GM12878 (cell line): ENCODE results near the gene TMBIM6. TPM values are rescaled to one million over a fixed set of nuclear protein-coding genes. Genes with fewer than 3 reads are reported as not detected.

ENCODE experiments used
- ATAC-seq: fragments of 200-7000 bp; cut with Tn5 transposase; 3 replicates; pipeline ENCODE4 v1.9.1; 2020; ENCODE audit warnings: mild to moderate bottlenecking, moderate library complexity
- BruUV-seq: library from RNA; stranded (reverse); fragments of 400-500 nt; replicated peaks from 2 replicates; lab custom pipeline; 2021; lab: Mats Ljungman, UMichigan
- CTCF ChIA-PET: fragments of 300-600 bp; sonication (Branson Sonifier 250); formaldehyde crosslinking; extraction: SDS; loops from one replicate; lab custom pipeline; 2021; ENCODE audit warnings: inconsistent platforms; lab: Yijun Ruan, JAX
- POLR2A ChIA-PET: fragments of 350-600 bp; formaldehyde crosslinking; extraction: SDS; loops from one replicate; lab custom pipeline; 2021; ENCODE audit warnings: inconsistent platforms; lab: Charles Lee
- RAD21 ChIA-PET: fragments of 300-600 bp; sonication (Branson Sonifier 250); formaldehyde crosslinking; loops from one replicate; lab custom pipeline; 2023; ENCODE audit warnings: antibody characterized with exemption; ENCODE audit not compliant: unreplicated experiment; lab: Charles Lee
- SMC1A ChIA-PET: fragments of 300-600 bp; sonication (Branson Sonifier 250); formaldehyde crosslinking; loops from one replicate; lab custom pipeline; 2023; ENCODE audit not compliant: unreplicated experiment, uncharacterized antibody; lab: Charles Lee
- DNase-seq: peaks from one replicate; pipeline ENCODE4 v3.0.0-alpha.2; 2011; ENCODE audit warnings: low read depth, low spot score
- FAIRE-seq: peaks from 3 replicates; lab custom pipeline; 2011; peaks lifted over from hg19 to GRCh38; lab: Jason Lieb, UNC
- H2AFZ ChIP-seq: 2 replicates; pipeline ENCODE4 v1.6.0; 2011; ENCODE audit warnings: low read depth, low read length, control low read depth; ENCODE audit not compliant: control insufficient read depth
- H3K27ac ChIP-seq: 2 replicates; pipeline ENCODE4 v1.5.1; 2011; ENCODE audit warnings: control low read depth; ENCODE audit not compliant: control insufficient read depth, insufficient read depth
- H3K27me3 ChIP-seq, 2 experiments: replicated peaks in 1 of 2; 2 replicates each; pipeline versions ENCODE4 v1.6.0 to v1.6.1; 2011; ENCODE audit warnings: low read length in 1 of 2; ENCODE audit not compliant: control insufficient read depth in 2 of 2, insufficient read depth in 2 of 2
- H3K36me3 ChIP-seq, 2 experiments: 2 replicates each; pipeline ENCODE4 v1.5.1; 2011; ENCODE audit warnings: low read length in 1 of 2; ENCODE audit not compliant: control insufficient read depth in 2 of 2, insufficient read depth in 2 of 2
- H3K4me1 ChIP-seq: 2 replicates; pipeline ENCODE4 v1.6.1; 2011; ENCODE audit warnings: mild to moderate bottlenecking, low read length, moderate library complexity, mixed read lengths; ENCODE audit not compliant: control insufficient read depth, insufficient read depth
- H3K4me2 ChIP-seq: 2 replicates; pipeline ENCODE4 v1.6.0; 2011; ENCODE audit warnings: control low read depth; ENCODE audit not compliant: control insufficient read depth, insufficient read depth
- H3K4me3 ChIP-seq: fragments of 200-600 bp; sonication (generic); 2 replicates; pipeline ENCODE4 v1.5.1; 2016
- H3K79me2 ChIP-seq: 2 replicates; pipeline ENCODE4 v1.6.0; 2011; ENCODE audit warnings: low read length; ENCODE audit not compliant: control insufficient read depth, insufficient read depth
- H3K9ac ChIP-seq: 2 replicates; pipeline ENCODE4 v1.8.0; 2011; ENCODE audit warnings: low read length, control low read depth, mixed read lengths; ENCODE audit not compliant: control insufficient read depth, insufficient read depth
- H3K9me3 ChIP-seq: replicated peaks from 3 replicates; pipeline ENCODE4 v1.5.1; 2011; ENCODE audit warnings: mild to moderate bottlenecking, low read length; ENCODE audit not compliant: control insufficient read depth, insufficient read depth
- H4K20me1 ChIP-seq: 2 replicates; pipeline ENCODE4 v1.6.0; 2011; ENCODE audit not compliant: control insufficient read depth, insufficient read depth
- BACH1 ChIP-seq: fragments of 450-650 bp; IDR thresholded peaks from 2 replicates; pipeline ENCODE4 v1.6.1; 2017; ENCODE audit warnings: mild to moderate bottlenecking, borderline replicate concordance
- DPF2 ChIP-seq: fragments of 450-650 bp; IDR thresholded peaks from 2 replicates; pipeline ENCODE4 v1.6.1; 2017; ENCODE audit warnings: mild to moderate bottlenecking
- ETV6 ChIP-seq, 2 experiments: fragments of 450-650 bp in 1 of 2; IDR thresholded peaks in 1 of 2; conservative IDR thresholded peaks in 1 of 2; 2 replicates each; pipeline ENCODE4 v1.6.1; 2014; ENCODE audit warnings: antibody characterized with exemption in 1 of 2, borderline replicate concordance in 1 of 2, low read depth in 1 of 2, mild to moderate bottlenecking in 1 of 2, moderate library complexity in 1 of 2
- JUNB ChIP-seq: IDR thresholded peaks from 2 replicates; pipeline ENCODE4 v1.6.1; 2016; ENCODE audit warnings: antibody characterized with exemption, mild to moderate bottlenecking
- NFIC ChIP-seq: IDR thresholded peaks from 2 replicates; pipeline ENCODE4 v1.6.1; 2012; ENCODE audit warnings: low read depth, mild to moderate bottlenecking, inconsistent platforms, low read length, moderate library complexity
- SPI1 ChIP-seq: IDR thresholded peaks from 2 replicates; pipeline ENCODE4 v1.6.1; 2011; ENCODE audit warnings: low read depth, mild to moderate bottlenecking, low read length, moderate library complexity, borderline replicate concordance; ENCODE audit not compliant: insufficient read depth
- TCF12 ChIP-seq: IDR thresholded peaks from 2 replicates; pipeline ENCODE4 v1.6.1; 2011; ENCODE audit warnings: low read depth, mild to moderate bottlenecking, low read length
- WGBS: methylation state at CpG from one replicate; pipeline ENCODE4 v1.1.6; 2016; ENCODE audit warnings: low lambda C conversion rate; ENCODE audit not compliant: insufficient replicate concordance, insufficient coverage; ENCODE audit errors: missing lambda C conversion rate; 5-methylcytosine and 5-hydroxymethylcytosine counted together
- in situ Hi-C: fragments of 300-500 bp; cut with MboI; formaldehyde crosslinking; loops from 9 replicates; pipeline ENCODE4 v1.14.3; 2018; ENCODE audit warnings: mixed read lengths
- intact Hi-C: fragments of 100-400 bp; cut with micrococcal nuclease; formaldehyde crosslinking; loops from one replicate; pipeline ENCODE4 v1.14.2; 2022; ENCODE audit not compliant: unreplicated experiment
- polyA plus RNA-seq, 11 experiments: library from polyadenylated mRNA; depleted of rRNA in 4 of 11; unstranded in 6 of 11; stranded (reverse) in 5 of 11; fragments of >200 nt; fragmentation: Nextera tagmentation in 4 of 11; fragmentation: Illumina TruSeq in 1 of 11; extraction: Ambion mirVana in 4 of 11; extraction: Trizol in 1 of 11; gene quantifications; 1 replicate in 1 of 11; 2 replicates in 10 of 11; pipeline versions ENCODE4 v1.2.1 to v1.2.3, GENCODE V29; 2011 to 2016; ENCODE audit warnings: inconsistent platforms in 2 of 11, missing spikeins in 2 of 11, low read depth in 1 of 11
- total RNA-seq, 4 experiments: library from RNA; depleted of rRNA in 3 of 4; stranded (reverse); fragments of >200 nt in 3 of 4; fragmentation: Illumina TruSeq in 1 of 4; extraction: Trizol in 1 of 4; gene quantifications; 2 replicates each; pipeline versions ENCODE4 v1.2.1 to v1.2.3, GENCODE V29; 2013 to 2021
- TF ChIP-seq, protein P1 (sequence below): IDR thresholded peaks from 2 replicates; pipeline ENCODE4 v1.6.1; 2012; ENCODE audit warnings: mild to moderate bottlenecking, low read depth, low read length
- TF ChIP-seq, protein P2 (sequence below): fragments of 450-650 bp; formaldehyde crosslinking; IDR thresholded peaks from 2 replicates; pipeline ENCODE4 v1.4.0; 2022; ENCODE audit warnings: mild to moderate bottlenecking, moderate library complexity
- TF ChIP-seq, protein P3 (sequence below): fragments of 450-650 bp; IDR thresholded peaks from 2 replicates; pipeline ENCODE4 v1.6.1; 2017; ENCODE audit warnings: mild to moderate bottlenecking, moderate library complexity

Gene TMBIM6
- total and polyA plus RNA-seq, 10 of the 15 experiments (the other 5 are each of a cell fraction or from before 2014, with no cell fraction given), result 224 to 1,192 (median 379) TPM

DNA sequence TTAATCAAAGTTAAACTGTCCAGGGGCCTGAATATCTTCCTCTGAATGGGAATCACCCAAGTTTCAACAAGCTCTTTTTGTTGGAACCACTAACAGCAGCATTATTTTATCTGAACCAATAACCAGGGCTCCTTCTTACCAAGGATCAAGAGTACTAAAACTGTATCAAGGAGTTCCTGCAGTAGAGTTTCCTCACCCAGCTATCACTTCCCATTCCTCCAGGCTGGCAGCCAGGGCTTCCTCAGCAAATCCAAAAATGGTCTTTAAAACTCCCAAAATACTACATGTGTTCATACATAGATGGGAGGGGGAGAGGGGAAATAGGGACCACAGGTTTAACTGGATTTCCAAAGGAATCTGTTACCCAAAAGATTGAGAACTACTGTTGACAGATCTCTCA lies 44.6 kb upstream of the TMBIM6 start (continued):
- TF ChIP-seq, protein P1, sequence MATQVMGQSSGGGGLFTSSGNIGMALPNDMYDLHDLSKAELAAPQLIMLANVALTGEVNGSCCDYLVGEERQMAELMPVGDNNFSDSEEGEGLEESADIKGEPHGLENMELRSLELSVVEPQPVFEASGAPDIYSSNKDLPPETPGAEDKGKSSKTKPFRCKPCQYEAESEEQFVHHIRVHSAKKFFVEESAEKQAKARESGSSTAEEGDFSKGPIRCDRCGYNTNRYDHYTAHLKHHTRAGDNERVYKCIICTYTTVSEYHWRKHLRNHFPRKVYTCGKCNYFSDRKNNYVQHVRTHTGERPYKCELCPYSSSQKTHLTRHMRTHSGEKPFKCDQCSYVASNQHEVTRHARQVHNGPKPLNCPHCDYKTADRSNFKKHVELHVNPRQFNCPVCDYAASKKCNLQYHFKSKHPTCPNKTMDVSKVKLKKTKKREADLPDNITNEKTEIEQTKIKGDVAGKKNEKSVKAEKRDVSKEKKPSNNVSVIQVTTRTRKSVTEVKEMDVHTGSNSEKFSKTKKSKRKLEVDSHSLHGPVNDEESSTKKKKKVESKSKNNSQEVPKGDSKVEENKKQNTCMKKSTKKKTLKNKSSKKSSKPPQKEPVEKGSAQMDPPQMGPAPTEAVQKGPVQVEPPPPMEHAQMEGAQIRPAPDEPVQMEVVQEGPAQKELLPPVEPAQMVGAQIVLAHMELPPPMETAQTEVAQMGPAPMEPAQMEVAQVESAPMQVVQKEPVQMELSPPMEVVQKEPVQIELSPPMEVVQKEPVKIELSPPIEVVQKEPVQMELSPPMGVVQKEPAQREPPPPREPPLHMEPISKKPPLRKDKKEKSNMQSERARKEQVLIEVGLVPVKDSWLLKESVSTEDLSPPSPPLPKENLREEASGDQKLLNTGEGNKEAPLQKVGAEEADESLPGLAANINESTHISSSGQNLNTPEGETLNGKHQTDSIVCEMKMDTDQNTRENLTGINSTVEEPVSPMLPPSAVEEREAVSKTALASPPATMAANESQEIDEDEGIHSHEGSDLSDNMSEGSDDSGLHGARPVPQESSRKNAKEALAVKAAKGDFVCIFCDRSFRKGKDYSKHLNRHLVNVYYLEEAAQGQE, result no peak

DNA sequence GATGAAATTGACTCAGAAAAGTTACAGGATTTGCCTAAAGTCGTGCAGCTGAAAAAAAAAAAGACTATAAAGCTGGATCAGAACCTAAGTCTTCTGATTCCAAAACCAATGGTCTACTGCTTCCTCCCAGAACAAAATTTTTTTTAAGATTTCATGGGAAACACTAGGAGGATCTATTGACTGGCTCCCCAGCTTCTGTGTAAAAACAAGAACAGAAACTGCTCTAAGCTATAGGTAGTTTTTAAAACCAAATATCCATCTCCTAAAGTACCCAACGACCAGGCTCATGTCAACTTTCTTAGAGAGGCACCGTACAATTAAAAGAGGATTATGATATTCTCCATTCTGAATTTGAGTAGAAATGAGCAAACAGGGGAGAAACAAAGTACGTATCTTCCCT lies 43.5 kb upstream of the TMBIM6 start:
- RAD21 ChIA-PET, result interaction anchor here (0.8 to 3.6 kb wide), 11 partner anchors 9 to 47 kb away, joined by 3 to 27 read pairs (median 5); partner anchors contain the start of genes FMNL3 and TMBIM6
- H3K27ac ChIP-seq, result peak overlapping the region; percentile 91
- TSS peak; percentile 5 for BruUV-seq
- peak overlapping the region; percentile 54 for H3K4me3 ChIP-seq
- H3K36me3 ChIP-seq, result no peaks in the 10 kb centered on the region
- DNase-seq (no peak), FAIRE-seq (no peak), ATAC-seq (peak; percentile 26)
- H4K20me1 ChIP-seq, result no peaks in the 10 kb centered on the region
- POLR2A ChIA-PET, result interaction anchor here (0.6 to 5.9 kb wide), 11 partner anchors 8 to 122 kb away, joined by 3 to 100 read pairs (median 4); no protein-coding TSS in a partner anchor
- CTCF ChIA-PET, result interaction anchor here (0.7 to 3.7 kb wide), 14 partner anchors 8 to 339 kb away, joined by 3 to 30 read pairs (median 5); partner anchors contain the start of gene FMNL3
- H3K27me3 ChIP-seq, result no peaks in the 10 kb centered on the region
- 25% methylated on average over 4 of the region's 4 CpGs for WGBS
- peaks cover 43% of the 10 kb centered on the region for H3K4me1 ChIP-seq
- H2AFZ ChIP-seq, result no peak overlapping the region
- peak overlapping the region; percentile 66 for H3K9ac ChIP-seq
- intact Hi-C loops, result no loop called here
- in situ Hi-C loops, result no loop called here
- H3K4me2 ChIP-seq, result peak overlapping the region; percentile 98
- peaks cover 89% of the 10 kb centered on the region for H3K79me2 ChIP-seq
- SMC1A ChIA-PET, result interaction anchor here (0.9 to 6.2 kb wide), 12 partner anchors 9 to 72 kb away, joined by 3 to 59 read pairs (median 10); no protein-coding TSS in a partner anchor
- H3K9me3 ChIP-seq, result no peaks in the 10 kb centered on the region
- TF ChIP-seq SPI1 (peak; percentile 67; the same call in 1 of the 2 replicates), JUNB (peak; percentile 29; the same call in 1 of the 2 replicates), TCF12 (no peak), DPF2 (no peak), ETV6 (conservative IDR thresholded peaks at IDR 0.05 in 1 of 2, IDR thresholded peaks at IDR 0.05 in 1 of 2; ENCODE audit: borderline replicate concordance in 1 of 2, low read depth in 1 of 2) (no peak), NFIC (0 out of 2 replicates have a peak, but pooled peaks have one; percentile 43), BACH1 (no peak)
- TF ChIP-seq, protein P2, sequence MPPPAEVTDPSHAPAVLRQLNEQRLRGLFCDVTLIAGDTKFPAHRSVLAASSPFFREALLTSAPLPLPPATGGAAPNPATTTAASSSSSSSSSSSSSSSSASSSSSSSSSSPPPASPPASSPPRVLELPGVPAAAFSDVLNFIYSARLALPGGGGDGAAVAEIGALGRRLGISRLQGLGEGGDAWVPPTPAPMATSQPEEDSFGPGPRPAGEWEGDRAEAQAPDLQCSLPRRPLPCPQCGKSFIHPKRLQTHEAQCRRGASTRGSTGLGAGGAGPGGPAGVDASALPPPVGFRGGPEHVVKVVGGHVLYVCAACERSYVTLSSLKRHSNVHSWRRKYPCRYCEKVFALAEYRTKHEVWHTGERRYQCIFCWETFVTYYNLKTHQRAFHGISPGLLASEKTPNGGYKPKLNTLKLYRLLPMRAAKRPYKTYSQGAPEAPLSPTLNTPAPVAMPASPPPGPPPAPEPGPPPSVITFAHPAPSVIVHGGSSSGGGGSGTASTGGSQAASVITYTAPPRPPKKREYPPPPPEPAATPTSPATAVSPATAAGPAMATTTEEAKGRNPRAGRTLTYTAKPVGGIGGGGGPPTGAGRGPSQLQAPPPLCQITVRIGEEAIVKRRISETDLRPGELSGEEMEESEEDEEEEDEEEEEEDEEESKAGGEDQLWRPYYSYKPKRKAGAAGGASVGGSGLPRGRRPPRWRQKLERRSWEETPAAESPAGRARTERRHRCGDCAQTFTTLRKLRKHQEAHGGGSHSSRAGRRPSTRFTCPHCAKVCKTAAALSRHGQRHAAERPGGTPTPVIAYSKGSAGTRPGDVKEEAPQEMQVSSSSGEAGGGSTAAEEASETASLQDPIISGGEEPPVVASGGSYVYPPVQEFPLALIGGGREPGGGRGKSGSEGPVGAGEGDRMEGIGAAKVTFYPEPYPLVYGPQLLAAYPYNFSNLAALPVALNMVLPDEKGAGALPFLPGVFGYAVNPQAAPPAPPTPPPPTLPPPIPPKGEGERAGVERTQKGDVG (CRISPR knock-in tag), result no peak
- TF ChIP-seq, protein P3, sequence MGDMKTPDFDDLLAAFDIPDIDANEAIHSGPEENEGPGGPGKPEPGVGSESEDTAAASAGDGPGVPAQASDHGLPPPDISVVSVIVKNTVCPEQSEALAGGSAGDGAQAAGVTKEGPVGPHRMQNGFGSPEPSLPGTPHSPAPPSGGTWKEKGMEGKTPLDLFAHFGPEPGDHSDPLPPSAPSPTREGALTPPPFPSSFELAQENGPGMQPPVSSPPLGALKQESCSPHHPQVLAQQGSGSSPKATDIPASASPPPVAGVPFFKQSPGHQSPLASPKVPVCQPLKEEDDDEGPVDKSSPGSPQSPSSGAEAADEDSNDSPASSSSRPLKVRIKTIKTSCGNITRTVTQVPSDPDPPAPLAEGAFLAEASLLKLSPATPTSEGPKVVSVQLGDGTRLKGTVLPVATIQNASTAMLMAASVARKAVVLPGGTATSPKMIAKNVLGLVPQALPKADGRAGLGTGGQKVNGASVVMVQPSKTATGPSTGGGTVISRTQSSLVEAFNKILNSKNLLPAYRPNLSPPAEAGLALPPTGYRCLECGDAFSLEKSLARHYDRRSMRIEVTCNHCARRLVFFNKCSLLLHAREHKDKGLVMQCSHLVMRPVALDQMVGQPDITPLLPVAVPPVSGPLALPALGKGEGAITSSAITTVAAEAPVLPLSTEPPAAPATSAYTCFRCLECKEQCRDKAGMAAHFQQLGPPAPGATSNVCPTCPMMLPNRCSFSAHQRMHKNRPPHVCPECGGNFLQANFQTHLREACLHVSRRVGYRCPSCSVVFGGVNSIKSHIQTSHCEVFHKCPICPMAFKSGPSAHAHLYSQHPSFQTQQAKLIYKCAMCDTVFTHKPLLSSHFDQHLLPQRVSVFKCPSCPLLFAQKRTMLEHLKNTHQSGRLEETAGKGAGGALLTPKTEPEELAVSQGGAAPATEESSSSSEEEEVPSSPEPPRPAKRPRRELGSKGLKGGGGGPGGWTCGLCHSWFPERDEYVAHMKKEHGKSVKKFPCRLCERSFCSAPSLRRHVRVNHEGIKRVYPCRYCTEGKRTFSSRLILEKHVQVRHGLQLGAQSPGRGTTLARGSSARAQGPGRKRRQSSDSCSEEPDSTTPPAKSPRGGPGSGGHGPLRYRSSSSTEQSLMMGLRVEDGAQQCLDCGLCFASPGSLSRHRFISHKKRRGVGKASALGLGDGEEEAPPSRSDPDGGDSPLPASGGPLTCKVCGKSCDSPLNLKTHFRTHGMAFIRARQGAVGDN, result 0 out of 2 replicates have a peak, but pooled peaks have one; percentile 34
